ENCODE results near the gene RAB30. TPM values are rescaled to one million over a fixed set of nuclear protein-coding genes. Genes with fewer than 3 reads are reported as not detected.

The RAB30 gene
- total and polyA plus RNA-seq, 9 donors = 7.3 to 15.0 (median 11.3) TPM

DNA sequence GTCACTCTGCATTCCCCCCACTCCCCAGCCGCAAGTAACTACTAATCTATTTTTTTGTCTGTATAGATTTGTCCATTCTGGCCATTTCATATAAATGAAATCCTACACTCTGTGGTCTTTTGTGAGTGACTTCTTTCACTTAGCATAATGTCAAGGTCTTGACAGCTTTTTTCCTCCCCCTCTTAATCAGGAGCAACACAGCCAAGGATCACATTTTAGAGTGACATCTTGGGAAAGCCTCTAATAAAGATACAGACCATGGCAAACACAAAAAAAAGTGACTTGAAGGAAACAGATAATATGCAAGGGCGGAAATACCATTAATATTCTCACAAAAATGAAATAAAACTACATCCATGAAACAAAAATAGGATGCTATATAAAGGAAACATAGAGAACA, 43.9 kb downstream of the RAB30 start:
- Histone ChIP-seq H3K4me3 (ENCODE audit: low read length) (no peak overlapping the region), H3K27ac (ENCODE audit: low read length) (no peak overlapping the region), H3K9me3 (replicated peaks; ENCODE audit: control insufficient read depth, low read depth, low read length) (no peaks in the 10 kb centered on the region), H3K36me3 (ENCODE audit: control insufficient read depth, insufficient read depth, low read length) (no peaks in the 10 kb centered on the region), H3K4me1 (ENCODE audit: control insufficient read depth, insufficient read depth, low read length) (peaks cover 2% of the 10 kb centered on the region), H3K27me3 (ENCODE audit: control insufficient read depth, insufficient read depth, low read length) (no peaks in the 10 kb centered on the region)
- no peak for DNase-seq
- WGBS (ENCODE audit: insufficient coverage) = no CpG with 5 or more reads among the region's 2 CpGs

DNA sequence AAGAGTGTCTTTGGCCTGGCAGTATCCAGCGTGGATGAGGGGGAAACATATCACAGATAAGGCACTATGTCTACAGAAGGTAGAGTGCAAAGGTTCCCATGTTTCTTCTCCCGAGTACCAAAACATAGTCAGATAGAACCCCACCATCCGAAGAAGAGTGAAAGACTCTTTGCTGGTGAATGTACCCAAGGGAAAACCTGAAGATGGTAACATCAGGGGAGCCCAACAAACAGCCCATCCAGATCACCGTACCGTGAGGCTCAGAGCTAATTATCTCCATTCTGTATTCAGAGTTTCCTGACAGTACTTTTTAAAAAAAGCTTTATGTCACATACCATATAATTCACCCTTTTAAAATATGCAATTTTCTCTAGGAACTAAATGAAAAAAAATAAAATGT, 44.4 kb downstream of the RAB30 start:
- 100% methylated on average over 1 of the region's 5 CpGs for WGBS (ENCODE audit: insufficient coverage)
- DNase-seq = no peak
- Histone ChIP-seq H3K27ac (ENCODE audit: low read length) (no peak overlapping the region), H3K4me3 (ENCODE audit: low read length) (no peak overlapping the region), H3K36me3 (ENCODE audit: control insufficient read depth, insufficient read depth, low read length) (no peaks in the 10 kb centered on the region), H3K4me1 (ENCODE audit: control insufficient read depth, insufficient read depth, low read length) (no peaks in the 10 kb centered on the region), H3K27me3 (ENCODE audit: control insufficient read depth, insufficient read depth, low read length) (no peaks in the 10 kb centered on the region), H3K9me3 (replicated peaks; ENCODE audit: control insufficient read depth, low read depth, low read length) (no peaks in the 10 kb centered on the region)

- Histone ChIP-seq H3K27me3 (ENCODE audit: control insufficient read depth, insufficient read depth, low read length) (no peaks in the 10 kb centered on the region), H3K9me3 (replicated peaks; ENCODE audit: control insufficient read depth, low read depth, low read length) (no peaks in the 10 kb centered on the region), H3K4me3 (ENCODE audit: low read length) (no peak overlapping the region), H3K4me1 (ENCODE audit: control insufficient read depth, insufficient read depth, low read length) (no peaks in the 10 kb centered on the region), H3K27ac (ENCODE audit: low read length) (no peak overlapping the region), H3K36me3 (ENCODE audit: control insufficient read depth, insufficient read depth, low read length) (no peaks in the 10 kb centered on the region)
- DNase-seq = no peak
- WGBS (ENCODE audit: insufficient coverage) = no CpG with 5 or more reads among the region's 4 CpGs
Observed at GRCh38 chr11:83026229-83026628, 45.5 kb downstream of the RAB30 start.

DNA sequence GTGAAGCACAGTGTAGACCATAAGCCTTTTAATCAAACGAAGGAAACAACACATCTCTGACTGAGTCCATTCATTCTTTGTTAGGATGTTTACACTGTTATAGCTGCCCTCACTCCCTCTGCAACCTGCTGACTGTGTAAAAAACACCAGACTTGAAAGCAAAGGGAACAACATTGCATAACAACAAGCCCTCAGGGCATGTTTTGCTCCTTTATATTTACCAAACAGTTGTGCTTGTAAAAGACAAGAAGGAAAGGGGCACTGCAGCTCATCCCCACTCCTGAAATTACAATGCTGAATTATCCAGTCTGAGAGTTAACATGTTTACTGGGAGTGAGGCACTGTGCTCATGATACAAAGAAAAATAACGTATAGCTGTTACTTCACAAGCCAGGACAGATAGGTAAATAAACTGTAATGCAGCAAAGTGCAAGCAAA, 46.4 kb downstream of the RAB30 start:
- Histone ChIP-seq H3K27me3 (ENCODE audit: control insufficient read depth, insufficient read depth, low read length) (no peaks in the 10 kb centered on the region), H3K36me3 (ENCODE audit: control insufficient read depth, insufficient read depth, low read length) (peaks cover 4% of the 10 kb centered on the region), H3K27ac (ENCODE audit: low read length) (no peak overlapping the region), H3K4me1 (ENCODE audit: control insufficient read depth, insufficient read depth, low read length) (no peaks in the 10 kb centered on the region), H3K4me3 (ENCODE audit: low read length) (no peak overlapping the region), H3K9me3 (replicated peaks; ENCODE audit: control insufficient read depth, low read depth, low read length) (no peaks in the 10 kb centered on the region)
- DNase-seq = no peak
- WGBS (ENCODE audit: insufficient coverage) = 20% methylated on average over 1 of the region's 2 CpGs

DNA sequence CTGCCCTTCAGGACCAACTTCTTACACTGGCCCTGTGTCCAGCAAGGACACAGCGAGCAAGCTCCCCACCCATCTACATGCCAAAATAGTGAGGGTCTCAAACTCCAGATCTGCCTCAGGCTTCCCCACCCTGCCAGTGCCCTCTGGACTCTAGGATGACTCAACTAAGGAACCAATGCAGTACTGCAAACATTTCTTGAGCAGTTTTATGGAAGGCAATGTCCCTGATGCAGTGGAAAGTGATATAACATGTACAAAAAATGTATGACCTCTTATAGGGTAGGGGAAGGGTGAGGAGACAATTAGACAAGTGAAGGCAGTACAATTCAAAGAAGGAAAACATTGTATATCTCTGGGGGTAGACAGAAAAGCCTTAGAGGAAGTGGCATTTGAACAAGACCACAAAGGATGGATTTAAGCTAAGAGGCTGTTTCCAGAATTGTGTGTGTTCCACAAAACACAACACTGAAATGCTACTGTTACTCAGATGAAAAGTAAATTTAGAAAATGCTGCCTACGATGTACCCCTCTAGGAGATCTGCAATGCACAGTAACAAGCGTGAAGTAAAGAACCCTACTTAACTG, 47.3 kb downstream of the RAB30 start:
- DNase-seq = no peak
- Histone ChIP-seq H3K4me1 (ENCODE audit: control insufficient read depth, insufficient read depth, low read length) (no peaks in the 10 kb centered on the region), H3K4me3 (ENCODE audit: low read length) (no peak overlapping the region), H3K9me3 (replicated peaks; ENCODE audit: control insufficient read depth, low read depth, low read length) (no peaks in the 10 kb centered on the region), H3K36me3 (ENCODE audit: control insufficient read depth, insufficient read depth, low read length) (peaks cover 4% of the 10 kb centered on the region), H3K27ac (ENCODE audit: low read length) (no peak overlapping the region), H3K27me3 (ENCODE audit: control insufficient read depth, insufficient read depth, low read length) (no peaks in the 10 kb centered on the region)
- no CpG with 5 or more reads among the region's 3 CpGs for WGBS (ENCODE audit: insufficient coverage)

GRCh38 chr11:83023410-83023809, 48.3 kb downstream of the RAB30 start:
- no peak for DNase-seq
- Histone ChIP-seq H3K4me1 (ENCODE audit: control insufficient read depth, insufficient read depth, low read length) (no peaks in the 10 kb centered on the region), H3K4me3 (ENCODE audit: low read length) (no peak overlapping the region), H3K36me3 (ENCODE audit: control insufficient read depth, insufficient read depth, low read length) (peaks cover 4% of the 10 kb centered on the region), H3K9me3 (replicated peaks; ENCODE audit: control insufficient read depth, low read depth, low read length) (no peaks in the 10 kb centered on the region), H3K27ac (ENCODE audit: low read length) (no peak overlapping the region), H3K27me3 (ENCODE audit: control insufficient read depth, insufficient read depth, low read length) (no peaks in the 10 kb centered on the region)
- WGBS (ENCODE audit: insufficient coverage) = 58% methylated on average over 4 of the region's 4 CpGs

- H3K36me3 ChIP-seq (ENCODE audit: control insufficient read depth, insufficient read depth, low read length) = peaks cover 4% of the 10 kb centered on the region
- H3K27me3 ChIP-seq (ENCODE audit: control insufficient read depth, insufficient read depth, low read length) = no peaks in the 10 kb centered on the region
- WGBS (ENCODE audit: insufficient coverage) = no CpG with 5 or more reads among the region's 2 CpGs
- H3K27ac ChIP-seq (ENCODE audit: low read length) = no peak overlapping the region
- H3K4me3 ChIP-seq (ENCODE audit: low read length) = no peak overlapping the region
- DNase-seq = no peak
- no peaks in the 10 kb centered on the region for H3K9me3 ChIP-seq (replicated peaks; ENCODE audit: control insufficient read depth, low read depth, low read length)
- H3K4me1 ChIP-seq (ENCODE audit: control insufficient read depth, insufficient read depth, low read length) = no peaks in the 10 kb centered on the region
Observed at GRCh38 chr11:83021780-83022125, 49.9 kb downstream of the RAB30 start.

DNA sequence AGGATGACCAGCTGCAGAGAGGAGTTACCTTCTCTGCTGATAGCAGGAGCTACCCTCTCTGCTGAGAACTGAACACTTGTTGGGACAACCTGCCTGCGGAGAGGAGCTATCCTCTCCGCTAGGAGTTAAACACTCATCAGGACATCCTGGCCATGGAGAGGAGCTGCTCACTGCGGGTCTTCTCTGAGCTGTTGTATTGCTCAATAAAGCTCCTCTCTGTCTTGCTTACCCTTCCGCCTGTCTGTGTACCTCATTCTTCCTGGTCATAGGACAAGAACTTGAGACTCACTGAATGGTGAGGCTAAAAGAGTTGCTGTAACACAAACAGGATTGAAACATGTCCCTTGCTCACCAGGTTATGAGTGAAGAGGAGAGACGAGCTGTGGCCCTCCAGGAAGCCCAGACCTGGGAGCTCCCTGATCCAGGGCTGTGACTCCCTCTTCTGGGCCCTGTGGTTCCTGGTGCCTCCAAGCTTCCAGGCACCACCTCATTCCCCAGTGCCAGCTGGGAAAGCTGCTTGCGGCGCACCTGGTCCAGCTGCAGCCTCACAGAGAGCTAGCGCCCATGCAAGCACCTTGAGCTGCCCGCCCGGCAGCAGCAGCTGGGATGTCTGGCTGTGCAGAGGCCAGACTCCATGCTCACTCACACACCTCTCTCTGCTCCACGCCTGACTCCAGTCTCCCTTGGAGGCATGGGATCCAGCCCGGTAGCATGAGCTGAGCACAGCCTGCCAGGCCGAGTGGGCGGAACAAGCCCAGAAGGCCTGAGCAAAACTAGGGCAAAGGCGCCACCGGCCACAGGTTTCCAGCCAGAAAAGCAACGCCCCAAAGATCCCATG, 50.5 kb downstream of the RAB30 start:
- no peak for DNase-seq
- H3K27ac ChIP-seq (ENCODE audit: low read length) = no peak overlapping the region
- 86% methylated on average over 13 of the region's 17 CpGs for WGBS (ENCODE audit: insufficient coverage)
- no peaks in the 10 kb centered on the region for H3K27me3 ChIP-seq (ENCODE audit: control insufficient read depth, insufficient read depth, low read length)
- no peaks in the 10 kb centered on the region for H3K9me3 ChIP-seq (replicated peaks; ENCODE audit: control insufficient read depth, low read depth, low read length)
- H3K4me1 ChIP-seq (ENCODE audit: control insufficient read depth, insufficient read depth, low read length) = no peaks in the 10 kb centered on the region
- H3K4me3 ChIP-seq (ENCODE audit: low read length) = no peak overlapping the region
- H3K36me3 ChIP-seq (ENCODE audit: control insufficient read depth, insufficient read depth, low read length) = peaks cover 4% of the 10 kb centered on the region

DNA sequence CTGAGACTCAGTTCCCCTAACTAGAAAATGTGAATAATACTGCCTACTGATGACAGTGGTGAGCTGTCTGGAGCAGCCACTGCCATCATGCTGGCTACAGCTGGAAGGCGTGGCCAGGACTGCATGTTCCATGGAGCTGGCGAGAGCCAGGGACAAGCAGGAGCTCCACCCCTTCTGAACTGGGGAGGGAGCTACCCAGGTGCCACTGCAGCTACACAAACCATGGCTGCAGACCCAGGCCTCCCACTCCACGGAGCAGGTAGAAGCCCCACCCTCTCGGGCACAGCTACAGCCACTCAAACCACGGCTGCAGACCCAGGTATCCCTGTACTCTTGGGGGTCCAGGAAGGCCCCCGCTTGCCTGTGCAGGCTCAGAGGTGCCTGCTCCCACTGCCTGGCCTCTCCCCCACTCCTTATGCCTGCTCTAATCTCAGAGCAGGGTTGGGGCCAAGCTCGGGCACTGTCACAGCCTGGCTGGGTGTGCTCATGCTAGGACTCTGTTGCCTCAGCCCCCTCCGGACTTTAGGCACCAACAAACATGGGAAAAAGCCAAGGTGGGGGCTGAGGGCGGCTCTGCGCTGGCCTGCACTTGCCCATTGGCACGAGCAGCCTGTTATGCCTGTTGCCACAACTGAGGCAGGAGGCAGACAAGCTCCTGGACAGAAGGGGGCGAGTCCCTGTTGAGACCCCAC, 51.7 kb downstream of the RAB30 start:
- H3K4me1 ChIP-seq (ENCODE audit: control insufficient read depth, insufficient read depth, low read length) = no peaks in the 10 kb centered on the region
- H3K27me3 ChIP-seq (ENCODE audit: control insufficient read depth, insufficient read depth, low read length) = no peaks in the 10 kb centered on the region
- H3K9me3 ChIP-seq (replicated peaks; ENCODE audit: control insufficient read depth, low read depth, low read length) = no peaks in the 10 kb centered on the region
- no peak for DNase-seq
- WGBS (ENCODE audit: insufficient coverage) = 83% methylated on average over 12 of the region's 12 CpGs
- H3K27ac ChIP-seq (ENCODE audit: low read length) = no peak overlapping the region
- H3K36me3 ChIP-seq (ENCODE audit: control insufficient read depth, insufficient read depth, low read length) = peaks cover 4% of the 10 kb centered on the region
- no peak overlapping the region for H3K4me3 ChIP-seq (ENCODE audit: low read length)

GRCh38 chr11:83014951-83015350, 56.7 kb downstream of the RAB30 start:
- H3K27ac ChIP-seq (ENCODE audit: low read length) = no peak overlapping the region
- DNase-seq = no peak
- H3K4me3 ChIP-seq (ENCODE audit: low read length) = no peak overlapping the region
- no CpG with 5 or more reads among the region's 1 CpG for WGBS (ENCODE audit: insufficient coverage)
- no peaks in the 10 kb centered on the region for H3K9me3 ChIP-seq (replicated peaks; ENCODE audit: control insufficient read depth, low read depth, low read length)
- H3K27me3 ChIP-seq (ENCODE audit: control insufficient read depth, insufficient read depth, low read length) = no peaks in the 10 kb centered on the region
- peaks cover under 1% of the 10 kb centered on the region for H3K36me3 ChIP-seq (ENCODE audit: control insufficient read depth, insufficient read depth, low read length)
- H3K4me1 ChIP-seq (ENCODE audit: control insufficient read depth, insufficient read depth, low read length) = peaks cover 8% of the 10 kb centered on the region
